ENCODE data around the gene CKAP2.

Gene CKAP2

DNA sequence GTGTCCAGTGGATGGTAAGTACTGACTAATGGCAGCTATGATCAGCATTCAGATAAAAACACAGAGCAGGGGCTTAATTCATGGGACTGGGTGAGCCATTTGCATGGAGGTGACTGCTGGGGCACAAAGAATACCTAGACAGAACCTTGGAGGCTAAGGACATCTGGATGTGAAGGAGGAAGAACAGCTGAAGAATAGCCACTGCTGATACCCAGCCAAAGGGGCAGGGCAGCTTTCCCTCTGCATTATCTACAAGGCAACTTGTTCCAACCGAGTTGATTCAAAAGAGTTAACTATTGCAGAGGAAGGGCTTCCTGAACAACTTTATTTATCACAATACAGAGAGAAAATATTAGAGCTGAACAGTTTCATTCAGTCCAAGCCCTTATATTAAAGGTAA, 36.2 kb upstream of the CKAP2 start:
- Histone ChIP-seq H3K4me3 (ENCODE audit: low read depth in 1 of 5, low read length in 5 of 5) (no peak overlapping the region), H3K27ac (ENCODE audit: low read depth, low read length) (no peak overlapping the region), H3K9me3 (ENCODE audit: control insufficient read depth in 5 of 5, low read length in 5 of 5) (no peaks in the 10 kb centered on the region), H3K27me3 (ENCODE audit: control insufficient read depth in 5 of 5, insufficient read depth in 4 of 5, low read length in 5 of 5) (no peaks in the 10 kb centered on the region), H3K4me1 (ENCODE audit: control insufficient read depth in 5 of 5, insufficient read depth in 5 of 5, low read length in 5 of 5) (peaks cover 0 to 18% (median 4%) of the 10 kb centered on the region in 5 donors), H3K9ac (ENCODE audit: low read length in 5 of 5) (no peak overlapping the region), H3K36me3 (ENCODE audit: control insufficient read depth in 5 of 5, insufficient read depth in 5 of 5, low read length in 5 of 5) (peaks cover 42 to 73% (median 56%) of the 10 kb centered on the region in 5 donors)

DNA sequence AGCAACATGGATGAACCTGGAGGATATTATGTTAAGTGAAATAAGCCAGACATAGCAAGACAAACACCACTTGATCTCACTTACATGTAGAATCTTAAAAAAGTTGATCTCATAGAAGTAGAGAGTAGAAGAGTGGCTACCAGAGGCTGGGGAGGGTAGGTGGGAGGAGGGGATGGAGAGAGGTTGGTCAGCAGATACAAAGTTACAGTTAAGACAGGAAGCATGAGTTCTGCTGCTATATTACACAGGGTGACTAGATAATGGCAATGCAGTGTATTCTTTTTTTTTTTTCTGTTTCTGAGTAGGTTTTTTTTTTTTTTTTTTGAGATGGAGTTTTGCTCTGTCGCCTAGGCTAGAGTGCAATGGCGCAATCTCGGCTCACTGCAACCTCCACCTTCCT, 34.1 kb upstream of the CKAP2 start:
- Histone ChIP-seq H3K9ac (ENCODE audit: low read length in 5 of 5) (no peak overlapping the region), H3K27me3 (ENCODE audit: control insufficient read depth in 5 of 5, insufficient read depth in 4 of 5, low read length in 5 of 5) (no peaks in the 10 kb centered on the region), H3K36me3 (ENCODE audit: control insufficient read depth in 5 of 5, insufficient read depth in 5 of 5, low read length in 5 of 5) (peaks cover 38 to 79% (median 54%) of the 10 kb centered on the region in 5 donors), H3K4me1 (ENCODE audit: control insufficient read depth in 5 of 5, insufficient read depth in 5 of 5, low read length in 5 of 5) (peaks cover 0 to 9% (median 0%) of the 10 kb centered on the region in 5 donors), H3K9me3 (ENCODE audit: control insufficient read depth in 5 of 5, low read length in 5 of 5) (no peaks in the 10 kb centered on the region), H3K4me3 (ENCODE audit: low read depth in 1 of 5, low read length in 5 of 5) (no peak overlapping the region), H3K27ac (ENCODE audit: low read depth, low read length) (no peak overlapping the region)

DNA sequence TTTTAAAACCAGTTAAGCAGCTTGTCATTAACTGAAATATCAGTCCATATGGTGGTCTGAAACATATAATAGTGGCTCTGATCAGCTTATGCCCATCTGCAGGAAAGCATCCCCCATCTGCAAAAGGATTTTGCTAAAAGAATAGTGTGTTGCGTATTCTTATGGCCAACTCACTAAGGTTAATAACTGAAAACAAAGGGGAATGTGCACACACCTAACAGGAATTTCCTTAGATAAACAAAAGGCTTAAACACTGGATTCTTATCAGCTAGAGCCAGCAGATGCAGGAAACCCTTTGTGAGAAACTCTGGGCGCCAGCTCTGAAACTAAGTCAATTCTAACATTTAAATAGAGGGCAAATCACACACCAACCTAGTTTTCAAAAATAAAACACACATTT, 27.0 kb upstream of the CKAP2 start:
- no peak overlapping the region for H3K4me3 ChIP-seq (ENCODE audit: low read depth in 1 of 5, low read length in 5 of 5)
- H3K4me1 ChIP-seq (ENCODE audit: control insufficient read depth in 5 of 5, insufficient read depth in 5 of 5, low read length in 5 of 5) = peaks cover 0 to 15% (median 0%) of the 10 kb centered on the region in 5 donors
- no peaks in the 10 kb centered on the region for H3K9me3 ChIP-seq (ENCODE audit: control insufficient read depth in 5 of 5, low read length in 5 of 5)
- peaks cover 26 to 60% (median 50%) of the 10 kb centered on the region in 5 donors for H3K36me3 ChIP-seq (ENCODE audit: control insufficient read depth in 5 of 5, insufficient read depth in 5 of 5, low read length in 5 of 5)
- H3K9ac ChIP-seq (ENCODE audit: low read length in 5 of 5) = no peak overlapping the region
- no peaks in the 10 kb centered on the region for H3K27me3 ChIP-seq (ENCODE audit: control insufficient read depth in 5 of 5, insufficient read depth in 4 of 5, low read length in 5 of 5)
- H3K27ac ChIP-seq (ENCODE audit: low read depth, low read length) = no peak overlapping the region

DNA sequence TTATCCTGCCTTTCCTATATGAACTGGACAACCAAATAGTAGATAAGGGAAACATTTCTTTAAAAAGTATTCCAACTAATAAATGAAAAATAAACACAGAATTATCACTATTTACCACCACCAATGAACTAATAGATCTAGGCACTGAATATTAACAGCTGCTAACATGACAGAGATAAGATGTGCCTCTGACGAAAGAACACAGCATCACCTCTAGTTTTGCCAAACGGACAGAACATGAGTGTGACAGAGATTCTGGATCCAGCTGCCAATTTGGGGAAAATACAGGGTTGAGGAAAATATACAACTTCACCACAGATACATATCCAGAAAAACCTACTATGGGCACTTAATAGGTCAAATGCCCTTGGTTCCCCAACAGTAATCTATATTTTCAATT, 22.8 kb upstream of the CKAP2 start:
- Histone ChIP-seq H3K27ac (ENCODE audit: low read depth, low read length) (no peak overlapping the region), H3K36me3 (ENCODE audit: control insufficient read depth in 5 of 5, insufficient read depth in 5 of 5, low read length in 5 of 5) (peaks cover 26 to 67% (median 53%) of the 10 kb centered on the region in 5 donors), H3K27me3 (ENCODE audit: control insufficient read depth in 5 of 5, insufficient read depth in 4 of 5, low read length in 5 of 5) (no peaks in the 10 kb centered on the region)

DNA sequence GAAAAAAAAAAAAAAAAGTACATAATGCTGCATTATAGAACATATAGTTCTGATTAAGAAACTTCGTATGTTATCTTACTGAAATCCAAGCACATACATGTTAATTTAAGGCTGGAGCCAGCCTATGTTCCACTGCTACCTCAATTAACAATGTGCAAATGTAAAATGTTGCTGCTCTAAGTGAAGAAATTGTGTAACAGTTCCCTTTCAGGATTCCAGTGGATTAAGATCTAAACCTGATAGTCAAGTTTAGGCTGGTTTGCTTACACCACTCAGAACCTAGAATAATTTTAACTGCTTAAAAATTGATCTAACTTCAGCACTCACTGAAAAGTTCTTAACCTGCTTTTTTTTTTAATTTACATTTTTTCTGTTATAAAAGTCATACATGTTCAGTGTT, 9.0 kb upstream of the CKAP2 start:
- peaks cover 5 to 32% (median 20%) of the 10 kb centered on the region in 5 donors for H3K4me1 ChIP-seq (ENCODE audit: control insufficient read depth in 5 of 5, insufficient read depth in 5 of 5, low read length in 5 of 5)
- no peaks in the 10 kb centered on the region for H3K27me3 ChIP-seq (ENCODE audit: control insufficient read depth in 5 of 5, insufficient read depth in 4 of 5, low read length in 5 of 5)
- peaks cover 4 to 9% (median 7%) of the 10 kb centered on the region in 5 donors for H3K36me3 ChIP-seq (ENCODE audit: control insufficient read depth in 5 of 5, insufficient read depth in 5 of 5, low read length in 5 of 5)
- no peak overlapping the region for H3K9ac ChIP-seq (ENCODE audit: low read length in 5 of 5)
- H3K9me3 ChIP-seq (ENCODE audit: control insufficient read depth in 5 of 5, low read length in 5 of 5) = no peaks in the 10 kb centered on the region
- H3K4me3 ChIP-seq (ENCODE audit: low read depth in 1 of 5, low read length in 5 of 5) = no peak overlapping the region
- H3K27ac ChIP-seq (ENCODE audit: low read depth, low read length) = no peak overlapping the region

More for the DNA sequence above, 22.8 kb upstream of the CKAP2 start:
- Histone ChIP-seq H3K4me1 (ENCODE audit: control insufficient read depth in 5 of 5, insufficient read depth in 5 of 5, low read length in 5 of 5) (peaks cover 0 to 15% (median 0%) of the 10 kb centered on the region in 5 donors), H3K9ac (ENCODE audit: low read length in 5 of 5) (no peak overlapping the region), H3K9me3 (ENCODE audit: control insufficient read depth in 5 of 5, low read length in 5 of 5) (no peaks in the 10 kb centered on the region), H3K4me3 (ENCODE audit: low read depth in 1 of 5, low read length in 5 of 5) (no peak overlapping the region)

DNA sequence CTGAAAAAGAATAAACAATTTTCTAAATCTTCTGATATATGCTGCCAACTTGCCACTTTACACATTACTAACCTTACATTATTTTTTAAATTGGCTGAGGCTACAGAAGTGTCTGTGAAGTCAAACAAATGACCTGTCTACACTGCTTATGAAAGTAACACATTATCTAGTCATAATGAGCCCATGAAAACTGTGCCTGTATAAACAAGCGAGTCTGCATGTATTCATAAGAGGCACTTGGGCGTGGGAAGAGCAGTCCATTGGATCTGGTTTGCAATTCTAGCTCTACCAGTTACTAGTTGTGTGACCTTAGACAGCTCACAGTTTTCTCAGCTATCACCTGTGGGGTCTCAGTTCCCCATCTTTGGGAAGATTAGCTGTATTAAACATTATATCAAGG, 7.9 kb upstream of the CKAP2 start:
- Histone ChIP-seq H3K27ac (ENCODE audit: low read depth, low read length) (no peak overlapping the region), H3K4me1 (ENCODE audit: control insufficient read depth in 5 of 5, insufficient read depth in 5 of 5, low read length in 5 of 5) (peaks cover 5 to 32% (median 20%) of the 10 kb centered on the region in 5 donors), H3K36me3 (ENCODE audit: control insufficient read depth in 5 of 5, insufficient read depth in 5 of 5, low read length in 5 of 5) (peaks cover 0 to 4% (median 0%) of the 10 kb centered on the region in 5 donors), H3K27me3 (ENCODE audit: control insufficient read depth in 5 of 5, insufficient read depth in 4 of 5, low read length in 5 of 5) (no peaks in the 10 kb centered on the region), H3K9ac (ENCODE audit: low read length in 5 of 5) (no peak overlapping the region), H3K9me3 (ENCODE audit: control insufficient read depth in 5 of 5, low read length in 5 of 5) (no peaks in the 10 kb centered on the region), H3K4me3 (ENCODE audit: low read depth in 1 of 5, low read length in 5 of 5) (no peak overlapping the region)

DNA sequence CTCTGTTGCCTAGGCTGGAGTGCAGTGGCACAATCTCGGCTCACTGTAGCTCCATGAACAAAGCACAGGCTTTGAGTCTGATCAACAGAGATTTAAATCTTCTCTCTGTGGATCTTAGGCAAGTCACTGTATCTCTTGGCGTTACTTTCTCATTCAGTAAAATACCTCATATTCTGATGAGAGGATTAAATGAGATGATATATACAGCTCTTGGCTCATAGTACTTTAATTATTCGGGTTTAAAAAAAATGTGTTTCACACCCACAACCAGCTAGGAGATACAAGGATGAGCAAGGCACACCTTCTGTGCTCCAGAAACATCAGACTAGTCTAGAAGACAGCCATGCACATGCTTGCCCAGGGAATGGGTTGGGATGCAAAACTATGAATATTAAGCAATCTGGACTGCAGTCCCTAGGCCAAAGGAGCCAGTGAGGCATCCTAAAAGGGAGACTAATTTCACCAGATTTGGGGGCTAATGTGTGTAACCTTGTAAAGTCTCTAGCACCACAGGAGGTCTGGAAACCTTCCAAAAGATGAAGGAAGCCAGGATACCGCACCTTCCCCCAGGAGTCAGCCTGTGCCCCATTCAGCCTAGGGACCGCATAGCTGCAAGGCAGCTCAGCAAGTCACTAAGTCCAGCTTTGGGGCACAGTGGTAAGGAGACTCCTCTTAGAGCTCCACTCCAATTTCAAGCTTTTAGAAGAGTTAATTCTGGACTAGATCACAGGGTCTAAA, 7.3 kb upstream of the CKAP2 start:
- Histone ChIP-seq H3K4me3 (ENCODE audit: low read depth in 1 of 5, low read length in 5 of 5) (no peak overlapping the region), H3K4me1 (ENCODE audit: control insufficient read depth in 5 of 5, insufficient read depth in 5 of 5, low read length in 5 of 5) (peaks cover 5 to 32% (median 20%) of the 10 kb centered on the region in 5 donors), H3K36me3 (ENCODE audit: control insufficient read depth in 5 of 5, insufficient read depth in 5 of 5, low read length in 5 of 5) (peaks cover 0 to 3% (median 0%) of the 10 kb centered on the region in 5 donors), H3K9me3 (ENCODE audit: control insufficient read depth in 5 of 5, low read length in 5 of 5) (no peaks in the 10 kb centered on the region), H3K27me3 (ENCODE audit: control insufficient read depth in 5 of 5, insufficient read depth in 4 of 5, low read length in 5 of 5) (no peaks in the 10 kb centered on the region), H3K9ac (ENCODE audit: low read length in 5 of 5) (peak overlapping the region in 1 of 5 donors; percentile 4), H3K27ac (ENCODE audit: low read depth, low read length) (peak overlapping the region; percentile 5)

DNA sequence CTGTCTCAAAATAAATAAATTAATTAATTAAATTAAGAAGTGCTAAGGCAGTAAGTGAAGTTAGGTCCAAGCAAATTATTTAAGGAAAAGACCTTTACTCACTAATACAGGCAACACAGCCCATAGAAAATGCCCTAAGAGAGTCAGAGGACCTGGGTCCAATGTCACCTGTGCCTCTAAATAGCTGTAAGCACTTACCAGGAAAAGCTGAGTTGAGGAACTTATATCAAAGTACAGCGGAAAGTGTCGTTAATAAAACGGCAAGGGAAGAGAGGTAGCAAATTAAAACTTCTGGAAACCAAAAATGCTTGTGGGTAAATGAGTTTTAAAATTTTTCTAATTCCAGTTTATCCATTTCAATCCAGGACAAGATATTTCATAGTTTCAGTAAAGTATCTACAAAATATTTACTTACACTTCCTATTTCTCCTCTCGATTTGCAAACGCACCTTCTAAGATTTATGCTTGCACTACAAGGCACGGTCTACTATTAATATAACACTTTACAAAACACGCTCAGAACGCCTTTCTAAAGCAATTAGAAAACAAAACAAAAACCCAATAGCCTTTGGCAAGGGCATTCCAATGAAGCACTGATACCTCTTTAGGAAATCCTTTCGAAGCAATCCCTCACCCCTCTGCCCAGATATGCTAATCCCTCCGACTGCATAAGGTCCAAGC, 5.8 kb upstream of the CKAP2 start:
- Histone ChIP-seq H3K27ac (ENCODE audit: low read depth, low read length) (peak overlapping the region; percentile 87), H3K36me3 (ENCODE audit: control insufficient read depth in 5 of 5, insufficient read depth in 5 of 5, low read length in 5 of 5) (peaks cover 0 to 3% (median 0%) of the 10 kb centered on the region in 5 donors)

DNA sequence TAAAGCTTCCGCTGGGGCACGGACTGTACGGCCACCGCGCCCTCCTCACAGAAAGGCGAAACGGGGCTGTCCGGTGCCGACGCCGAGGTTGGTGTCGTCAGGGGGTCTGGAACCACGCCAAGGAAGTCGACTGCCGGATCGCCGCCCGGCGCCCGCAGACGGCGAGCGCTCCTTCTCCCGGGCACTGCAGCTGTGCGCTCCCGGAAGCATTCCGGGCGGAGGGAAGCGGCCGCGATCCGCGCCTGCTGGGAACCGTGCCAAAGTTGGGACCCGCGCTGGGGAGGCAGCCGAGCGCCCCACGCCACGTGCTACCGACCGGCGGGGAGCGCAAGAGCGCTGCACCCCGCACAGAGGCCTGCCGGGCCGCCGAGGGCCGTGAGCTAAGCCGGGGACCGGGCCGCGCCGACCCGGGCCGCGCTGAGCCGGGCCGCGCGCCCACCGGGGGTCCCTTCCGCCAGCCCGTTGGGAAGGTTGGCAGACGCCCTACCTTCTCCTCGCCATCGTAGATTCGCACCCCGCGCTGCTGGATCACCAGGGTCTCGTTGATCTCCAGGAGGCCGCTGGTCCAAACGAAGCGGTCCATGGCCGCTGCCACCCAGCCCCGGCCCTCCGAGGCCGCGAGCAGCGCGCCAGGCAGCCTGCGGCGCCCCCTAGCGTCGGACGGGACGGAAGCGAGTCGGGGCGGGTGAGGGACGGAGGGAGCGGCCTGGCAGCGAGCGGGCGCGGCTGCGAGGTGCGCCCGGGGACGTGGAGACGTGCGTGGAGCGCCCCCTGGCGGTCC, 5.1 kb upstream of the CKAP2 start, which contains the start of gene VPS36:
TSS of gene VPS36 (minus strand) at position 623 of the 781 bp plus-strand sequence. CDS start at position 583, 40 bp downstream.
- peaks cover 5 to 41% (median 29%) of the 10 kb centered on the region in 5 donors for H3K4me1 ChIP-seq (ENCODE audit: control insufficient read depth in 5 of 5, insufficient read depth in 5 of 5, low read length in 5 of 5)
- H3K4me3 ChIP-seq (ENCODE audit: low read depth in 1 of 5, low read length in 5 of 5) = peak within 1 kb of the TSS; percentile 74 to 91 (median 81)
- H3K27me3 ChIP-seq (ENCODE audit: control insufficient read depth in 5 of 5, insufficient read depth in 4 of 5, low read length in 5 of 5) = no peaks in the 10 kb centered on the region
- H3K9me3 ChIP-seq (ENCODE audit: control insufficient read depth in 5 of 5, low read length in 5 of 5) = no peaks in the 10 kb centered on the region
- peak within 1 kb of the TSS; percentile 87 for H3K27ac ChIP-seq (ENCODE audit: low read depth, low read length)
- H3K9ac ChIP-seq (ENCODE audit: low read length in 5 of 5) = peak within 1 kb of the TSS; percentile 53 to 91 (median 84)
- no peaks in the 10 kb centered on the region for H3K36me3 ChIP-seq (ENCODE audit: control insufficient read depth in 5 of 5, insufficient read depth in 5 of 5, low read length in 5 of 5)

More for the DNA sequence above, 5.8 kb upstream of the CKAP2 start:
- Histone ChIP-seq H3K4me3 (ENCODE audit: low read depth in 1 of 5, low read length in 5 of 5) (peak overlapping the region; percentile 74 to 91 (median 81)), H3K9me3 (ENCODE audit: control insufficient read depth in 5 of 5, low read length in 5 of 5) (no peaks in the 10 kb centered on the region), H3K27me3 (ENCODE audit: control insufficient read depth in 5 of 5, insufficient read depth in 4 of 5, low read length in 5 of 5) (no peaks in the 10 kb centered on the region), H3K9ac (ENCODE audit: low read length in 5 of 5) (peak overlapping the region; percentile 53 to 91 (median 84)), H3K4me1 (ENCODE audit: control insufficient read depth in 5 of 5, insufficient read depth in 5 of 5, low read length in 5 of 5) (peaks cover 5 to 35% (median 22%) of the 10 kb centered on the region in 5 donors)
